ENCODE measurements around the gene FRMD3.

Gene FRMD3

DNA sequence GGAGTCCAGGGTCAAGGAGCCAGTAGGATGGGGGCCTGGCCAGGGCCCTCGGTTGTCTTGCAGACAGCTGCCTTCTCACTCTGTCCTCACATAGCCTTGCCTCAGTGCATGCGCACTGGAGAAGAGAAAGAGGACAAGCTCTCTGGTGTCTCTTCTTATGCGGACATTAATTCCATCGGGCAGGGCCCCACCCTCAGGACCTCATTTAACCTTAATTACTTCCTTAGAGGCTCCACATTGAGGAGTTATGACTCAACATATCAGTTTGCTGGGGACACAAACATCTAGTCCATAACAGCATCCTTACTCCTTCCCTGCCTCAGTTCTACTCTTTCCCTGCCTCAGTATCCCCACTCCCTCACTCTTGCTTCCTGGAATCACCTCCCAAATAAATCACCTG is 78.4 kb downstream of the FRMD3 start:
- H2AFZ ChIP-seq (ENCODE audit: low read length, unreplicated experiment), result no peak overlapping the region
- no peaks in the 10 kb centered on the region for H3K79me2 ChIP-seq (ENCODE audit: control insufficient read depth, insufficient read depth, low read length, unreplicated experiment)
- H3K4me1 ChIP-seq (ENCODE audit: control insufficient read depth, insufficient read depth, low read length, unreplicated experiment), result no peaks in the 10 kb centered on the region
- no peak overlapping the region for H3K27ac ChIP-seq (ENCODE audit: low read depth, low read length)
- H3K36me3 ChIP-seq (ENCODE audit: insufficient read depth, low read length), result no peaks in the 10 kb centered on the region
- no peaks in the 10 kb centered on the region for H3K27me3 ChIP-seq (ENCODE audit: insufficient read depth, low read length)
- H3K4me3 ChIP-seq (ENCODE audit: low read depth, low read length), result no peak overlapping the region

DNA sequence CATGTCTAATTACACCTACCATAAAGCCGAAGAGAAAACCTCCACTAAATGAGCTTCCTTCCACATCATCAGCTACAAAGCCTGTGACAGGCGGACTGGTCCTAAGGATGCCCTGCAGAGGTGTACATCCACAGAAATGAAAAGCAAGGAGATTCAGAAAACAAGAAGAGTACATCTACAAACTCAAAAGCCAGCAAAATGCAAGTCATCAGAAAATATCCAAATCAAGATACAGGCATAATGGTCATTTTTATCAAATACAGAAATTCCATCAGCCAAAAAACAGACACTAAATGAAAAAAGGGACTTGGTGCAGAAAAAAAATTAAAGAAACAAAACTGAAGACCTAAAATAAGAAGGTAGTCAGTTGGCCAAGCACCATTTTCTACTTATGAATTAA is 79.7 kb downstream of the FRMD3 start:
- Histone ChIP-seq H3K4me3 (ENCODE audit: low read depth, low read length) (no peak overlapping the region), H3K27me3 (ENCODE audit: insufficient read depth, low read length) (no peaks in the 10 kb centered on the region), H2AFZ (ENCODE audit: low read length, unreplicated experiment) (no peak overlapping the region)

DNA sequence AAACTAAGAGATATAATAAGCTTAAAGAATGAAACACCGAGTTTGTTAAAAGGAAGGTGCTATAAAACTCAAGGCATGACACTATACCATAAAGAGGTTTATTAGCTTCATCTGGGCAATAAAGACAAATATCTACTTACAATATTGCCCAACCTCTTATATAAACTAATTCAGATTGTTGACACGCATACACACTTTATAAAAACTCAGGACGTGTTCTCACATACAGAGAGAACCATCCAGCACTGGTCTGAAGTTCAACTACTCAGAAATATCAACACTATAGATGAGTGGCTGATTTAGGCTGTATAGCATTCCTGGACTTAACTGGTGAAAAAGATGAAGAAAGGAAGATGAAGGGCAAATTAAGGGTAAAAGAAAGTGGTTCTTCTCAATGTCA is 81.2 kb downstream of the FRMD3 start:
- no peak overlapping the region for H2AFZ ChIP-seq (ENCODE audit: low read length, unreplicated experiment)
- no peaks in the 10 kb centered on the region for H3K79me2 ChIP-seq (ENCODE audit: control insufficient read depth, insufficient read depth, low read length, unreplicated experiment)
- no peak overlapping the region for H3K4me3 ChIP-seq (ENCODE audit: low read depth, low read length)
- no peaks in the 10 kb centered on the region for H3K27me3 ChIP-seq (ENCODE audit: insufficient read depth, low read length)
- no peaks in the 10 kb centered on the region for H3K4me1 ChIP-seq (ENCODE audit: control insufficient read depth, insufficient read depth, low read length, unreplicated experiment)
- H3K36me3 ChIP-seq (ENCODE audit: insufficient read depth, low read length), result no peaks in the 10 kb centered on the region
- H3K27ac ChIP-seq (ENCODE audit: low read depth, low read length), result no peak overlapping the region

More for the DNA sequence above, 79.7 kb downstream of the FRMD3 start:
- no peaks in the 10 kb centered on the region for H3K4me1 ChIP-seq (ENCODE audit: control insufficient read depth, insufficient read depth, low read length, unreplicated experiment)
- H3K79me2 ChIP-seq (ENCODE audit: control insufficient read depth, insufficient read depth, low read length, unreplicated experiment), result no peaks in the 10 kb centered on the region
- no peaks in the 10 kb centered on the region for H3K36me3 ChIP-seq (ENCODE audit: insufficient read depth, low read length)
- H3K27ac ChIP-seq (ENCODE audit: low read depth, low read length), result no peak overlapping the region

DNA sequence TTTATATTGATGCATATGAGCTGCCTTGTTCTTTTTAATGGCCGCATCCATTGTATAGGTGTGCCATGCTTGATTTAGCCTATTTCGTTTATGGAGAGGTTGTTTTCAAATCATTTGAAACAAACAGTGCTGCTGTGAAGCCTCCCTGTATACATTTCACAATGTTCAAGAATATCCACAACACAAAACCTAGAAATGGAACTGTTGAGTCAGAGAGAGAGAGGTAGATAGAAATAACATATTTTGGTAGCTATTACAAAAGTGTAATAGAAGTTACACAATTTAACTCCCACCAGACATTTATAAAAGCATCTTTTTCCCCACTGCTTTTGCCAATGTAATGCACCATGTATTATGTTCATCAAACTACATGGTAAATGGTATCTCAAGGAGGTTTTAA is 82.0 kb downstream of the FRMD3 start:
- Histone ChIP-seq H3K79me2 (ENCODE audit: control insufficient read depth, insufficient read depth, low read length, unreplicated experiment) (peaks cover 2% of the 10 kb centered on the region), H3K4me3 (ENCODE audit: low read depth, low read length) (no peak overlapping the region), H3K4me1 (ENCODE audit: control insufficient read depth, insufficient read depth, low read length, unreplicated experiment) (no peaks in the 10 kb centered on the region), H2AFZ (ENCODE audit: low read length, unreplicated experiment) (no peak overlapping the region), H3K27me3 (ENCODE audit: insufficient read depth, low read length) (no peaks in the 10 kb centered on the region), H3K27ac (ENCODE audit: low read depth, low read length) (no peak overlapping the region), H3K36me3 (ENCODE audit: insufficient read depth, low read length) (no peaks in the 10 kb centered on the region)

DNA sequence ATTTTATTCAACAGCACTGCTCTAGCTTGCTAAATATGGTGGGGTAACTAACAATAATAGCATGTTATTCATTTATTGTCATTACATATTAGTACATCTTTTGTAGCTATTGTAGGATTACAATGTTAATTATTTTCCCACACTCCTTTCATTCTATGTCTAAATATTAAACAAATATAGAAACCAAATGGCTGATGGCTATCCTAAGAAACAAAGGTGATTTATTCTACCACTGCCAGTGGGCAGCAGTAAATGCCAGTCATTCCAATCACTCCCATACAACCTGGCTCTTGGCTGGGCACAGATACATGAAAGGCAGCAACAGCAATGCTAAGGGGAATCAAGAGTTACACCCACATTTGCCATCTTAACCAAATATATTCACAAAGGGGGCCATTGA is 84.1 kb downstream of the FRMD3 start:
- Histone ChIP-seq H3K27ac (ENCODE audit: low read depth, low read length) (no peak overlapping the region), H2AFZ (ENCODE audit: low read length, unreplicated experiment) (no peak overlapping the region), H3K4me3 (ENCODE audit: low read depth, low read length) (no peak overlapping the region), H3K36me3 (ENCODE audit: insufficient read depth, low read length) (no peaks in the 10 kb centered on the region), H3K27me3 (ENCODE audit: insufficient read depth, low read length) (no peaks in the 10 kb centered on the region), H3K79me2 (ENCODE audit: control insufficient read depth, insufficient read depth, low read length, unreplicated experiment) (peaks cover 2% of the 10 kb centered on the region), H3K4me1 (ENCODE audit: control insufficient read depth, insufficient read depth, low read length, unreplicated experiment) (no peaks in the 10 kb centered on the region)

DNA sequence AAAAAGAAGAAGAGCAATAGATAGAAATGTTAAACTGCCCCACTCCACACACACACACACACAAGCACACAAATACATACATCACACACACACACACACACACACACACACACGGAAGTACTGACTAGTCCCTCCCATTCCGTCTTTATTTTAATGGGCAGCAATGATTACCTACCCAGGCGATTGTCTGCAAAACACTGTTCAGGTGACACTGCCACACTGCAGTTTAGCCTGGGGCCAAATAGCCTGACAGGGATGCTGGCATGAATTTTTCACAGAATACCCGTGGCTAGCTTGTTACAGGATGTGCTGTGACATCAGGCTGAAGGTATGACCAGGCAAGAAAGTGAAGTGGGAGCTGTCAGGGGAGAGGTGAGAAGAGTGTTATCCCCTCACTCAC is 86.9 kb downstream of the FRMD3 start:
- H3K36me3 ChIP-seq (ENCODE audit: insufficient read depth, low read length), result no peaks in the 10 kb centered on the region
- H3K4me3 ChIP-seq (ENCODE audit: low read depth, low read length), result no peak overlapping the region
- H2AFZ ChIP-seq (ENCODE audit: low read length, unreplicated experiment), result no peak overlapping the region
- peaks cover 2% of the 10 kb centered on the region for H3K79me2 ChIP-seq (ENCODE audit: control insufficient read depth, insufficient read depth, low read length, unreplicated experiment)
- no peaks in the 10 kb centered on the region for H3K27me3 ChIP-seq (ENCODE audit: insufficient read depth, low read length)
- H3K4me1 ChIP-seq (ENCODE audit: control insufficient read depth, insufficient read depth, low read length, unreplicated experiment), result no peaks in the 10 kb centered on the region
- no peak overlapping the region for H3K27ac ChIP-seq (ENCODE audit: low read depth, low read length)

DNA sequence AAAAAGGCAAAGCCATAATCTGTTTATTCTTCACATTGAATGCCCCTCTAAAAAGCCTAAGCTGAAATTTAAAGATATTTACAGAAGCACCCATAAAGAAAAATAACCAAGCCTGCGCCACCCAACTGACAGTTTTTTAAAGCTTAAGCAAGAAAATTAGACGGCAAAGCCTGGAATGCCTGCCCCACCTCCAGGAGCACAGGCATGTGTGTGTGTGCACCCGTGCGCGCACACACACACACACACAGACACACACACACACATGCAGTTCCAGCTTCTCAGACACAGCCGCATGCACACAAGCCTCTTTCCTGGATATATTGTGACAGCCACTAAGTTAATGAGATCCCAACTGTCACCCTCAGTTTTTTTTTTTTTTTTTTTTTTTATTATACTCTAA is 88.2 kb downstream of the FRMD3 start:
- H3K4me1 ChIP-seq (ENCODE audit: control insufficient read depth, insufficient read depth, low read length, unreplicated experiment), result peaks cover 5% of the 10 kb centered on the region
- no peak overlapping the region for H2AFZ ChIP-seq (ENCODE audit: low read length, unreplicated experiment)
- no peaks in the 10 kb centered on the region for H3K27me3 ChIP-seq (ENCODE audit: insufficient read depth, low read length)
- no peak overlapping the region for H3K4me3 ChIP-seq (ENCODE audit: low read depth, low read length)
- H3K27ac ChIP-seq (ENCODE audit: low read depth, low read length), result no peak overlapping the region
- no peaks in the 10 kb centered on the region for H3K36me3 ChIP-seq (ENCODE audit: insufficient read depth, low read length)
- H3K79me2 ChIP-seq (ENCODE audit: control insufficient read depth, insufficient read depth, low read length, unreplicated experiment), result peaks cover 2% of the 10 kb centered on the region

DNA sequence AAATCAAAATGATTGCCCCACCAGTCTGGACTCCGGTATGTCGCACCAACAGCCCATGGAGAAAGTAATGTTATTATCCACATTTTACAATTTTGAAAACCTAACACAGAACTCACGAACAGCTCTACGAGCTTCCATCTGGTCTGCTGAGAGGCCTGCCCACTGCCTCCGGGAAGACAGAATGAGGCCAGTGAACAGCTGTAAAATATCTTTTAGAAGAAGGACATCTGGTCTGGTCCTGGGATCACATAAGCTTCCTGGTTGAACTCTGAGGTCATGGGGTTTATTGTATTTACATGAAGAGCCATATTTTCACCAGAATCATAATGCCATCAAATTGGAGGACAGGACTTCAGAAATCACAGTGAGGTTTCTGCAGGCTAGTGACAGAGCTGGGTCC is 89.0 kb downstream of the FRMD3 start:
- H3K79me2 ChIP-seq (ENCODE audit: control insufficient read depth, insufficient read depth, low read length, unreplicated experiment), result peaks cover 2% of the 10 kb centered on the region
- no peak overlapping the region for H2AFZ ChIP-seq (ENCODE audit: low read length, unreplicated experiment)
- H3K27me3 ChIP-seq (ENCODE audit: insufficient read depth, low read length), result no peaks in the 10 kb centered on the region
- H3K4me1 ChIP-seq (ENCODE audit: control insufficient read depth, insufficient read depth, low read length, unreplicated experiment), result peaks cover 9% of the 10 kb centered on the region
- H3K27ac ChIP-seq (ENCODE audit: low read depth, low read length), result no peak overlapping the region
- no peaks in the 10 kb centered on the region for H3K36me3 ChIP-seq (ENCODE audit: insufficient read depth, low read length)
- H3K4me3 ChIP-seq (ENCODE audit: low read depth, low read length), result no peak overlapping the region

DNA sequence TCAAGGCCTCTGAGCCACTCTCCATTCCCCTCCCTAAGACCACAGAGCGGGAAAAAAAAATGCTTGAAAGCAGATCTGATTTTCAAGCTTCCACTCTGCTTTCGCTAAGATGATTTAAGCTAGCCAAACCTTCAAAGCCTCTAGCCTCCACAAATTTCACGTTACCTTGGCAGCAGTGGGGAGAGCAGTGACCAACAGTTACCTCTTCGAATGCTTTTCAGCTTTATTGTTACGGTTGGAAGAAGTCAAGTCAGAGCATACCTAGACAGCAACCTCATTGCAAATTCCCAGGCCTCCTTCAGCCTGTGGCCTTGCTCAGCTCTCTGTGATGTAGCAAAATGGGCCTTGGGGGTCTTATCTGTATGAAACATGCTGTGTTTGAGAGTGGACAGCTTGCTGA is 89.6 kb downstream of the FRMD3 start:
- no peak overlapping the region for H2AFZ ChIP-seq (ENCODE audit: low read length, unreplicated experiment)
- no peaks in the 10 kb centered on the region for H3K36me3 ChIP-seq (ENCODE audit: insufficient read depth, low read length)
- no peaks in the 10 kb centered on the region for H3K27me3 ChIP-seq (ENCODE audit: insufficient read depth, low read length)
- H3K4me1 ChIP-seq (ENCODE audit: control insufficient read depth, insufficient read depth, low read length, unreplicated experiment), result peaks cover 13% of the 10 kb centered on the region
- no peak overlapping the region for H3K27ac ChIP-seq (ENCODE audit: low read depth, low read length)
- no peak overlapping the region for H3K4me3 ChIP-seq (ENCODE audit: low read depth, low read length)
- H3K79me2 ChIP-seq (ENCODE audit: control insufficient read depth, insufficient read depth, low read length, unreplicated experiment), result peaks cover 2% of the 10 kb centered on the region

DNA sequence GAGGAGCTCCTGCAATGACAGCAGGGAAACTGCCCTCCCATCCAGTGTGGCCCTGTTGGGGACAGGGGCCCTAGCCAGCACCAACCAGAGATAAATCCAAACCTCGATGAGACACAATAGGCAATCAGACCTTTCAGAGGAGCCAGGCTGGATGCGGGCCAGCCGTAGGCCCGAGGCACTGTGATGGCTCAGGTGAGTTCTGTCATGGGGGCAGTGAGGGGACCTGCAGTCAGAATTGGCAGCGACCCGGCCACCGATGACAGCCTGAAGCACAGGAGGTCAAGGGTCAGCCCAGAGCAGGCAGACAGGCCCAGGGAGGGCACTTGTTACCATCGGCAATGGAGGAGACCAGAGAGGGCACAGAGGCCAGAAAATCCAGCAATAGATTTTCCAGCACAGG is 90.8 kb downstream of the FRMD3 start:
- Histone ChIP-seq H3K4me3 (ENCODE audit: low read depth, low read length) (no peak overlapping the region), H3K79me2 (ENCODE audit: control insufficient read depth, insufficient read depth, low read length, unreplicated experiment) (peaks cover 2% of the 10 kb centered on the region), H2AFZ (ENCODE audit: low read length, unreplicated experiment) (no peak overlapping the region), H3K36me3 (ENCODE audit: insufficient read depth, low read length) (no peaks in the 10 kb centered on the region), H3K4me1 (ENCODE audit: control insufficient read depth, insufficient read depth, low read length, unreplicated experiment) (peaks cover 13% of the 10 kb centered on the region), H3K27me3 (ENCODE audit: insufficient read depth, low read length) (no peaks in the 10 kb centered on the region), H3K27ac (ENCODE audit: low read depth, low read length) (no peak overlapping the region)

DNA sequence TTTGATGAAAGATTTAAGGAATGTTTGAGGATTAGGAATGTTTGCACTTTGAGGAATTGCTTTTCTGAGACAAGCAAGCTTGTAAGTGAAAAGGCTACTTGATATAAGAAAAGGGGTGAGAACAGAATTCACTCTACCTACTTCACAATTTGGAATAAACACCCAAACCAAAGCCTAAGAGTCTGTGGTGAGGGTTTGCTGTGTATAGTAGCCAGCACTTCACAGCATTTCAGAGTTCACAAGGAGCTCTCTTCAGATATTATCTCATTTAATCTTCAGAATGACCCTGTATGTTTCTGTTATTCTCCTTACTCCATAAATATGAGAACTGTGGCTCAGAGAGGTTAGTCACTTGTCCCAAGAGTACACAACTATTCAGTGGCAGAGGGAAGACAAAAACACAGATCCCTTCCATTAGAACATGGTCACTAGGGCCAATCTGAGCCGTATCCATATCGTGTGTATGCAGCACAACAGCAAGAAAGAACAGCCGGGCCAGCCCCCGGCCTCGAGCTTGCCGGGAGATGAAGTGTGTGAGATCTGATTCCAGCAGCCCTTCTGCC is 92.4 kb downstream of the FRMD3 start:
- Histone ChIP-seq H3K27me3 (ENCODE audit: insufficient read depth, low read length) (no peaks in the 10 kb centered on the region), H3K4me1 (ENCODE audit: control insufficient read depth, insufficient read depth, low read length, unreplicated experiment) (peaks cover 13% of the 10 kb centered on the region), H3K79me2 (ENCODE audit: control insufficient read depth, insufficient read depth, low read length, unreplicated experiment) (no peaks in the 10 kb centered on the region), H3K36me3 (ENCODE audit: insufficient read depth, low read length) (no peaks in the 10 kb centered on the region), H2AFZ (ENCODE audit: low read length, unreplicated experiment) (no peak overlapping the region), H3K27ac (ENCODE audit: low read depth, low read length) (no peak overlapping the region), H3K4me3 (ENCODE audit: low read depth, low read length) (no peak overlapping the region)

Measured in ACC112 (cell line).